KOPT-K1 (cell line): Measurements from ENCODE around the gene PDE7B.
"Not testable (repeated sequence)": the region's sequence is repeated elsewhere in the genome, so short reads cannot be mapped to it uniquely, and the experiment has no call there.

Source experiments
- H3K27ac ChIP-seq: fragments of 200-600 bp; sonication (generic); 2 replicates; pipeline ENCODE4 v1.5.1; 2016; ENCODE audit warnings: antibody characterized with exemption, mild to moderate bottlenecking, low read depth, low read length; ENCODE audit not compliant: poor library complexity, severe bottlenecking
- H3K36me3 ChIP-seq: fragments of 200-600 bp; sonication (generic); 2 replicates; pipeline ENCODE4 v1.5.1; 2017; ENCODE audit warnings: antibody characterized with exemption, mild to moderate bottlenecking, low read length, moderate library complexity; ENCODE audit not compliant: insufficient read depth
- H3K9me3 ChIP-seq: fragments of 200-600 bp; sonication (generic); 2 replicates; pipeline ENCODE4 v1.5.1; 2017; ENCODE audit warnings: antibody characterized with exemption, low read length, mild to moderate bottlenecking; ENCODE audit not compliant: insufficient read depth, poor library complexity, severe bottlenecking

Gene PDE7B

DNA sequence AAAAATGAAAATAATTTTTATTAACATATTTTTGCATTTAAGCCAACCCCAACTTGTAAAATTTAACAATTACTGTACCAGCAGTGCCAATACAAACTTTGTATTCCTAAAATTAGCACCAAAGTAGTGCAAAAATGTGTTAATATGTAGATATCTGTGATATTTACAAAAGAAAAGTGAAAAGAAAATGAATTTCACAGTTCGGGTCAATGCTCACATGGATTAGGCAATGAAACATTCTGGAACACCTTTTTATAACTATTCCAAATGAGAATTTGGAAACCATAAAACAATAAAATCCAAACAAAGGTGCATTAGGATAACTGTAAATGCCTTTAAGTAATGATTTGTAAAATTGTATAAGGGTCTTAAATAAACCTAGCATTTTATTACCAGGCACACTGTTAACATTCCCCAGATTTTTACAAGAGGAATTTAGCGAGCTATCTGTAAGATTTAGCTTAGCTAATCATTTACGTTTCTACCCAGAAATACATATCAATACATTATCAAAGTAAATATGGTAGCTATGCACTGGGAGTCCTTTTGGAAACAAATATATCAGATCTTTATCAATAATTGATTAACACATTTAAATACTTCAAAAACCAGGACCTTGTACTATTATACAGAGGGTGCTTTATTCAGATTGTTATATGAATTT, 286.4 kb downstream of the PDE7B start:
- no peaks in the 10 kb centered on the region for H3K9me3 ChIP-seq
- no peak overlapping the region for H3K27ac ChIP-seq
- no peaks in the 10 kb centered on the region for H3K36me3 ChIP-seq

- not testable (repeated sequence) for H3K27ac ChIP-seq, H3K9me3 ChIP-seq, H3K36me3 ChIP-seq
These were observed 287.6 kb downstream of the PDE7B start for GRCh38 chr6:136139111-136139510.

GRCh38 chr6:136144251-136145023, 292.9 kb downstream of the PDE7B start:
- Histone ChIP-seq H3K27ac (no peak overlapping the region), H3K9me3 (no peaks in the 10 kb centered on the region), H3K36me3 (no peaks in the 10 kb centered on the region)

DNA sequence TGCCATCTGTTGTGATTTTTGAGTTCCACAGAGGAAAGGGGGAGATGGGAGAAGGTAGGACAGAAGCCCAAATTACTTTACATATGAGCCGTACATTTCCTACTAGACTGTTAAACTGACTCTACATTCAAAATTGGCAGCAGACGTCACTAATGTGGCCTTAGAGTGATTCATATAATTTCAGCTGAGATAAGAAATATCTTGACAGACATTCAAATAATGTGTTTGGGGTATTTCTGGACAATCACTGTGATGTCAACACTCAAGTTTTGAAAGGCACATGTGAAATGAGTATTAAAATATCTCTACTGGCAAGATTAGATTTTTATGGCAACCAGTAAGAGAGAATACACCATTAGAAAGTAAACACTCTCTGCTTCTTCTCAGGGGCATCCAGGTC, 294.6 kb downstream of the PDE7B start:
- H3K9me3 ChIP-seq, result no peaks in the 10 kb centered on the region
- H3K36me3 ChIP-seq, result no peaks in the 10 kb centered on the region
- H3K27ac ChIP-seq, result no peak overlapping the region

DNA sequence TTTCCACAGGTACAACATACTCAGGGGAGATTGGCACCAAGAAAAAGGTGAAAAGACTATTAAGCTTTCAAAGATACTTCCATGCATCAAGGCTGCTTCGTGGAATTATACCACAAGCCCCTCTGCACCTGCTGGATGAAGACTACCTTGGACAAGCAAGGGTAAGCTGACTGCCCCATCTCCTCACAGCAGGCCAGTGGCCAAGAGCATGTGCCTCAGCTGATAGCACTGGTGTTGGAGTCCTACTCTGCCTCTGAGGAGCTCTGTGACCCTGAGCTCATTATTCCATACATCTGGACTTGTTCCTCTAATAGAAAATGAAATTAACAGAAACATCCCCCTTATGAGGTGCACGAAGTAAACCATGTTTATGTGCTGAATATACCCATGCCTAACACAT, 295.8 kb downstream of the PDE7B start:
- H3K9me3 ChIP-seq, result no peaks in the 10 kb centered on the region
- no peaks in the 10 kb centered on the region for H3K36me3 ChIP-seq
- H3K27ac ChIP-seq, result no peak overlapping the region

GRCh38 chr6:136148051-136148450, 296.6 kb downstream of the PDE7B start:
- no peaks in the 10 kb centered on the region for H3K9me3 ChIP-seq
- H3K27ac ChIP-seq, result no peak overlapping the region
- no peaks in the 10 kb centered on the region for H3K36me3 ChIP-seq

DNA sequence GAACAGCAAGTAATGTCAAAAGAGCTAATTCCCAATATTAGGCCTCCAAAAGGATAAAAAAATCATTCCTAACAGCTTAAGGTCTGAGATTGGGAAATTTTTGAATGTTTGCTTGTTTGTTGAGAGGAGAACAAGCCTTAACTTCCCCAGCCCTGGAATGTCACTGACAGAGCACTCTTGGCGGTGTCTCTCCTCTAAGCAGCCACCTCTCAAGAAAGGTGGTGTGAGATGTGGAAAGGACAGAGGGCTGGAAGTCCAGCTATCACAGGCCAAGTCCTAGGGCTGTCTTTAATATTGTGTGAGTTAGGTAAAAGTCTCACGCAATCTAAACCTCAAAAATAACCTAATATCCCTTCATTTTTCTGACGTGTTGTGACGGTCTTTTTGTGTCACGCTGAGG, 297.0 kb downstream of the PDE7B start:
- no peak overlapping the region for H3K27ac ChIP-seq
- H3K9me3 ChIP-seq, result no peaks in the 10 kb centered on the region
- no peaks in the 10 kb centered on the region for H3K36me3 ChIP-seq

- H3K27ac ChIP-seq, result no peak overlapping the region
- H3K36me3 ChIP-seq, result no peaks in the 10 kb centered on the region
These were observed 297.8 kb downstream of the PDE7B start for GRCh38 chr6:136149311-136149710.

GRCh38 chr6:136150961-136151360, 299.5 kb downstream of the PDE7B start:
- no peaks in the 10 kb centered on the region for H3K9me3 ChIP-seq
- H3K36me3 ChIP-seq, result no peaks in the 10 kb centered on the region
- H3K27ac ChIP-seq, result no peak overlapping the region

More at GRCh38 chr6:136149311-136149710, 297.8 kb downstream of the PDE7B start:
- no peaks in the 10 kb centered on the region for H3K9me3 ChIP-seq

DNA sequence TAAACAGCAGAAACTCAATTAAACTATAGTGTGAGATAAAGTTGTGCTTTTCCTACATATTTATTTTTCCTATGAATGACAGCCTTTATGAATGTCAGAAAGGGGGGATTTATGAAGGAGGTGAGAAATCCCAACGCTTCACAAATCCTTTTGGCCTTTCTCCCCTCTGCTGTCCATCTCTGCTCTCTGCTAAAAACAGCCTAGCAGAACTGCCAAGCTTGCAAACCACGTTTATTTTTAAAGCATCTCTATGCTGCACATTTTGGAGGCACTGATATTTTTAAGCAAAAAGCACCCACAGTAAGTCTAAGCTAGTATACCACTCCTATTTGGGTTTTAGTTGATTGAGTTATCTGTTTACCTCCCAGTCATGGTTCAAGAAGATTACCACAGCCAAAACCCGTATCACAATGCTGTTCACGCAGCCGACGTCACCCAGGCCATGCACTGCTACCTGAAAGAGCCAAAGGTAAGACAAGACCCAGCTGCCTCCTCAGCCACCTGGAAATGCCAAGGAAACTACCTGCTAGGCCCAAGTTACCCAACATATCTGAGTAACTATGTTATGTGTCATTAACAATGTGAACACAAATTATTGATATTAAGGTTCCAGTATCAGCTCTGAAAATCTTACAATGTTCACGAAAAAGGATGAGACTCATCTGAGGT, 302.3 kb downstream of the PDE7B start:
- no peak overlapping the region for H3K27ac ChIP-seq
- H3K9me3 ChIP-seq, result no peaks in the 10 kb centered on the region
- H3K36me3 ChIP-seq, result no peaks in the 10 kb centered on the region

- H3K36me3 ChIP-seq, result no peaks in the 10 kb centered on the region
- no peaks in the 10 kb centered on the region for H3K9me3 ChIP-seq
- H3K27ac ChIP-seq, result no peak overlapping the region
These were observed 303.7 kb downstream of the PDE7B start for GRCh38 chr6:136155191-136155590.

GRCh38 chr6:136157743-136158142, 306.2 kb downstream of the PDE7B start:
- H3K27ac ChIP-seq, result no peak overlapping the region
- no peaks in the 10 kb centered on the region for H3K9me3 ChIP-seq
- no peaks in the 10 kb centered on the region for H3K36me3 ChIP-seq

DNA sequence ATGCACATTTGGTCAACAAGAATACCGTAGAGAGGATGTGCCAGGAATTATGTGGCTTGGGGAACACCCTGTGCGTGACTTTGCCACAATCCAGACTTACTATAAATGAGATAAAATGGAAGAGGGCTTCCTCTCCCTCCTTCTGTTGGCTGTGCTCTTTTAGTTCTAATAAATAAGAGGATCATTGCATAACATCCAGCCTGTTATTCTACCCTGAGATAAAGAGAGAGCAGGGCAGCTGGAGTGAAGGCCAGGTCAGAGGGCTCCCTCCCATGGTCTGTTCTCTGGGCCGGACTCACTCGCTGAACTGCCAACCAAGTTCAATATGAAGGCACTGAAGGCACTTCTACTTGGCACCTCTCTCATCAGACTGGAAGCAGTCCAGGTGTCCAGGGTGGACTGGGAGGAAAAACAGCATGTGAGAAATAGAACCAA, 306.9 kb downstream of the PDE7B start:
- Histone ChIP-seq H3K9me3 (no peaks in the 10 kb centered on the region), H3K27ac (no peak overlapping the region), H3K36me3 (no peaks in the 10 kb centered on the region)

- no peaks in the 10 kb centered on the region for H3K9me3 ChIP-seq
These were observed 307.5 kb downstream of the PDE7B start for GRCh38 chr6:136158971-136159370.

GRCh38 chr6:136160250-136160649, 308.7 kb downstream of the PDE7B start:
- Histone ChIP-seq H3K27ac (no peak overlapping the region), H3K36me3 (no peaks in the 10 kb centered on the region), H3K9me3 (no peaks in the 10 kb centered on the region)

More at GRCh38 chr6:136158971-136159370, 307.5 kb downstream of the PDE7B start:
- no peaks in the 10 kb centered on the region for H3K36me3 ChIP-seq
- H3K27ac ChIP-seq, result no peak overlapping the region
